ENCODE measurements around the gene DUOXA2.

DUOXA2 gene

DNA sequence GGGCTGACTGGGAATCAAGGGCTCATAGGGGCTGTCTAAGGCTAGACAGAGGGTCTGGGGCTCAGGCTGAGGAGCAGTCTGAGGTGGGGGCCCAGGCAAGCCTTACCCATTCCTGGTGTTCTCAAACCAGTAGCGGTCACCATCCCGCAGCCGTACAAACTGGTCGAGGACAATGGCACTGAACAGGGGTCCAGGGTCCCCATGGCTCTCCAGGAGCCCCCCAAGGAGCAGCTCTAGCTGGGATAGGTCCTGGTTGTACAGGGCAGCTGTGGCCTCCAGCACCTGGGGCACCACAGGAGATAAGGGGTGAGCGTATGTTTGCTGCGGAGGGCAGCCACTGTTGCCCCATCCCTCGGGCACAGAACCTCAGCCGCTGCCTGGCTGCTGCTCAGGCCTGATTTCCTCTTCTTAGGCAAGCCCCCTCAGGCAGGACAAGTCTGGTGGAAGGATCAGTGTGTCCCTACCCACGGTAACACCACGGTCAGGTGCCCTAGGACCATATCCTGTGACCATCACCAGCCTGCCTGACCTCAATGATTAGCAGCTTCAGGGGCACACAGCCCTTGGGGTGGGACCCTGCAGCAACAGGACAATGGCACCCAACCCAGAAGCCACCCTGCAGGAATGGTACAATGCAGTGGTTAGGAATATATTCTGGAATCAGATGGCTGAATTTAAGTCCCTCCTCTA, 6.0 kb upstream of the DUOXA2 start:
- no peaks in the 10 kb centered on the region for H3K36me3 ChIP-seq (ENCODE audit: insufficient read depth, low read length)
- TF ChIP-seq, protein P1, sequence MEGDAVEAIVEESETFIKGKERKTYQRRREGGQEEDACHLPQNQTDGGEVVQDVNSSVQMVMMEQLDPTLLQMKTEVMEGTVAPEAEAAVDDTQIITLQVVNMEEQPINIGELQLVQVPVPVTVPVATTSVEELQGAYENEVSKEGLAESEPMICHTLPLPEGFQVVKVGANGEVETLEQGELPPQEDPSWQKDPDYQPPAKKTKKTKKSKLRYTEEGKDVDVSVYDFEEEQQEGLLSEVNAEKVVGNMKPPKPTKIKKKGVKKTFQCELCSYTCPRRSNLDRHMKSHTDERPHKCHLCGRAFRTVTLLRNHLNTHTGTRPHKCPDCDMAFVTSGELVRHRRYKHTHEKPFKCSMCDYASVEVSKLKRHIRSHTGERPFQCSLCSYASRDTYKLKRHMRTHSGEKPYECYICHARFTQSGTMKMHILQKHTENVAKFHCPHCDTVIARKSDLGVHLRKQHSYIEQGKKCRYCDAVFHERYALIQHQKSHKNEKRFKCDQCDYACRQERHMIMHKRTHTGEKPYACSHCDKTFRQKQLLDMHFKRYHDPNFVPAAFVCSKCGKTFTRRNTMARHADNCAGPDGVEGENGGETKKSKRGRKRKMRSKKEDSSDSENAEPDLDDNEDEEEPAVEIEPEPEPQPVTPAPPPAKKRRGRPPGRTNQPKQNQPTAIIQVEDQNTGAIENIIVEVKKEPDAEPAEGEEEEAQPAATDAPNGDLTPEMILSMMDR (conservative IDR thresholded peaks at IDR 0.05; ENCODE audit: low read length) = no peak
- no peak for TF ChIP-seq EZH2phosphoT487 (IDR thresholded peaks at IDR 0.05; ENCODE audit: borderline replicate concordance)
- H3K4me2 ChIP-seq (ENCODE audit: low read depth, low read length, poor library complexity, severe bottlenecking) = no peak overlapping the region
- H2AFZ ChIP-seq (ENCODE audit: low read length) = no peak overlapping the region
- no peak overlapping the region for H3K4me3 ChIP-seq (ENCODE audit: low read length, poor library complexity, severe bottlenecking)
- no peaks in the 10 kb centered on the region for H3K79me2 ChIP-seq (ENCODE audit: insufficient read depth, low read length)
- no peaks in the 10 kb centered on the region for H3K9me2 ChIP-seq (replicated peaks; ENCODE audit: low read depth, low read length)
- H3F3A ChIP-seq (ENCODE audit: low read depth) = no peaks in the 10 kb centered on the region
- no peaks in the 10 kb centered on the region for H3K27me3 ChIP-seq (ENCODE audit: insufficient read depth, low read length, poor library complexity, severe bottlenecking)
- no peaks in the 10 kb centered on the region for H3K9me3 ChIP-seq (ENCODE audit: insufficient read depth, low read depth, low read length)
- no peak overlapping the region for H3K9ac ChIP-seq (ENCODE audit: low read depth, low read length, poor library complexity, severe bottlenecking)
- H3K4me1 ChIP-seq (ENCODE audit: insufficient read depth, low read length, poor library complexity, severe bottlenecking) = no peaks in the 10 kb centered on the region
- no peaks in the 10 kb centered on the region for H4K20me1 ChIP-seq (ENCODE audit: insufficient read depth, low read length, poor library complexity, severe bottlenecking)

DNA sequence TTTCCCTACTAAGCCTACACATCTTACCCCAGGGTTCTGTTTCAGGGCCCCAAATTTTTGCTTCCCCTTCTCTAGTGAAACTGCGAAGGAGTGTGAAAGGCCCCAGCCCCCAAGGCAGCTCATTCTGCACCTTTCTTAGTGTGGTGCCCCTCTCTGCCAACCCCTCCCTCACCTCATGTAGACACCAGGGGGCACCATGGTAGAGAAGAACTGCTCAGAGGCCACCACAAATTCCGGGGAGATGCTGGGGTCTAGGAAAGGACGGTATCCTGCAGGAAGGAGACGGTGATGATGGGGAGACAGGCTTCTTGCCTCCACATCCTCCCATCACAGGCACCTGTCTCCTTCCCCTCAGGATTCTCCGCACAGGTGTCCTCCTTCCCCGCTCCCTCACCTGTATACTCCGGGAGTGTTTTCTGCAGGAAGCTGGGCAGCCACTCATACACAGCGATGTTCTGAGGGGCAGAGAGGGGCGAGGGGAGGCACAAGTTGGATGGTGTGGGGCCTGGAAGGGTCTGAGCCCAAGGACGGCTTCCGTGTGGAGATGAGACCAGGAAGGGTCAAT, 3.8 kb upstream of the DUOXA2 start:
- no peak overlapping the region for H3K4me3 ChIP-seq (ENCODE audit: low read length, poor library complexity, severe bottlenecking)
- no peaks in the 10 kb centered on the region for H3K9me2 ChIP-seq (replicated peaks; ENCODE audit: low read depth, low read length)
- H3K9ac ChIP-seq (ENCODE audit: low read depth, low read length, poor library complexity, severe bottlenecking) = no peak overlapping the region
- H3K79me2 ChIP-seq (ENCODE audit: insufficient read depth, low read length) = no peaks in the 10 kb centered on the region
- no peak for TF ChIP-seq EZH2phosphoT487 (IDR thresholded peaks at IDR 0.05; ENCODE audit: borderline replicate concordance)
- TF ChIP-seq, protein P1 (conservative IDR thresholded peaks at IDR 0.05; ENCODE audit: low read length) = peak; percentile 27; the same call in 1 of the 2 replicates
- no peaks in the 10 kb centered on the region for H3K9me3 ChIP-seq (ENCODE audit: insufficient read depth, low read depth, low read length)
- H4K20me1 ChIP-seq (ENCODE audit: insufficient read depth, low read length, poor library complexity, severe bottlenecking) = no peaks in the 10 kb centered on the region
- no peak overlapping the region for H3K4me2 ChIP-seq (ENCODE audit: low read depth, low read length, poor library complexity, severe bottlenecking)
- no peaks in the 10 kb centered on the region for H3K4me1 ChIP-seq (ENCODE audit: insufficient read depth, low read length, poor library complexity, severe bottlenecking)
- H3K36me3 ChIP-seq (ENCODE audit: insufficient read depth, low read length) = no peaks in the 10 kb centered on the region
- no peak overlapping the region for H2AFZ ChIP-seq (ENCODE audit: low read length)
- no peaks in the 10 kb centered on the region for H3K27me3 ChIP-seq (ENCODE audit: insufficient read depth, low read length, poor library complexity, severe bottlenecking)
- H3F3A ChIP-seq (ENCODE audit: low read depth) = no peaks in the 10 kb centered on the region

DNA sequence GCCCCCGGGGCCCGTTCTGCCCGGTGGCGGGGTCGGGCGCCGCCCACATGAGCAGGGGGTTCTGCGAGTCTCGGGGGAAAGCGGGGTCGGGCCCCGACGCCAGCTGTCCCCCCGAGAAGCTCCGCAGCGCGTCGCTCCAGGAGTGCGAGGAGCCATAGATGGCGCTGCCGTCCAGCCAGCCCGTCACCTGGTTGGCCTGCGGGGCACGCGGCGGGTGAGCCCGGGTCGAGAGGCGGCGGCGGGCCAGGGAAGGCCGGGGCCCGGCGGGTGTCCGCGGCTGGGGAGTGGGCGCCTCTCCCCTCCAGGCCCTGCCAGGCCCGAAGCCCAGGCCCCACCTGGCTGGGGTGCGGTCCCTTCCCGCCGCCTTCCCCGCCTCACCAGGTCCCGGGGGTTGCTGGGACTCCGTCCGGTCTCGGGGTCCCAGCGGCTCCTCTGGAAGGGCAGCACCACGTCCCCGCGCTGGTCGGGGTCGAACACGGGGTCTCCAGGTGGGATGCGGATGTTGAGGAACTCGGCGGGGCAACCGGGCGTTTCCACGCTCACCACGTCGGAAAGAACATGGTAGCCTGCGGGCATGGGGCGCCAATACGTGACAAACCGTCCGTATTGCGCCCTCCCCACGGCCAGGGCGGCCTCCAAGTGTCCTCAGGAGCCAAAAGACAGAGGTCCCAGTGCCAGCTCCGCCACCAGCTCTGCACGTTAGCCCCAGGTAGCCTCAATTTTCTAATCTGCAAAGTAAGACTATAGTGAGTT, 2.6 kb upstream of the DUOXA2 start:
- Histone ChIP-seq H3K79me2 (ENCODE audit: insufficient read depth, low read length) (no peaks in the 10 kb centered on the region), H3K4me1 (ENCODE audit: insufficient read depth, low read length, poor library complexity, severe bottlenecking) (no peaks in the 10 kb centered on the region), H3K4me2 (ENCODE audit: low read depth, low read length, poor library complexity, severe bottlenecking) (no peak overlapping the region), H3K36me3 (ENCODE audit: insufficient read depth, low read length) (no peaks in the 10 kb centered on the region), H3K9me2 (replicated peaks; ENCODE audit: low read depth, low read length) (no peaks in the 10 kb centered on the region), H3K27me3 (ENCODE audit: insufficient read depth, low read length, poor library complexity, severe bottlenecking) (no peaks in the 10 kb centered on the region), H3F3A (ENCODE audit: low read depth) (no peaks in the 10 kb centered on the region), H2AFZ (ENCODE audit: low read length) (no peak overlapping the region), H3K9ac (ENCODE audit: low read depth, low read length, poor library complexity, severe bottlenecking) (no peak overlapping the region), H3K4me3 (ENCODE audit: low read length, poor library complexity, severe bottlenecking) (no peak overlapping the region), H3K9me3 (ENCODE audit: insufficient read depth, low read depth, low read length) (no peaks in the 10 kb centered on the region), H4K20me1 (ENCODE audit: insufficient read depth, low read length, poor library complexity, severe bottlenecking) (no peaks in the 10 kb centered on the region)
- TF ChIP-seq, protein P1 (conservative IDR thresholded peaks at IDR 0.05; ENCODE audit: low read length) = no peak
- TF ChIP-seq EZH2phosphoT487 (IDR thresholded peaks at IDR 0.05; ENCODE audit: borderline replicate concordance) = no peak
